ENCODE measurements around the gene USP26. TPM values are rescaled to one million over a fixed set of nuclear protein-coding genes. Genes with fewer than 3 reads are reported as not detected.
"Not testable (repeated sequence)": the region's sequence is repeated elsewhere in the genome, so short reads cannot be mapped to it uniquely, and the experiment has no call there.

USP26 gene
- total and polyA plus RNA-seq, 2 of the 13 experiments (the other 11 are each of a cell fraction or from before 2014, with no cell fraction given): not detected

DNA sequence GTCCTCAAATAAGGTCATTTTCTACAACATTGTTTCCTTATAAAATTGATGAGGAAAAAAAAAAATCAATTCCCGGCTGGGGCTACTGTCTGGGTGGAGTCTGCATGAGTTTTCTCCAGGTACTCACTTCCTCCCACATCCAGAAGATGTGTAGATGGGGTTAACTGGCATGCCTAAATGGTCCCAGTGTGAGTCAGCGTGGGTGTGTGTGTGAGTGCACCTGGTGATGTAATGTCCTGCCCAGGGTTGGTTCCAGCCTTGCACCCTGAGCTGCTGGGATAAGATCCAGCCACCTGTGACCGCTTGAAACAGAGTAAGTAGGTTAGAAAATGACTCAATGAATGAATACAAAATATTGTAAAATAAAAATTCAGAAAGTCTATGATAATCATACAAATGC lies 11.1 kb downstream of the USP26 start:
- H3K4me2 ChIP-seq (ENCODE audit: low read depth, low read length): no peak overlapping the region
- ATAC-seq (no peak), DNase-seq (ENCODE audit: low spot score) (no peak), FAIRE-seq (no peak)
- no peaks in the 10 kb centered on the region for H3K36me3 ChIP-seq (replicated peaks in 1 of 2; ENCODE audit: control insufficient read depth in 1 of 2, insufficient read depth in 2 of 2, low read length in 2 of 2)
- H3K27me3 ChIP-seq (ENCODE audit: control insufficient read depth in 1 of 2, insufficient read depth in 2 of 2, low read length in 2 of 2): no peaks in the 10 kb centered on the region
- H4K20me1 ChIP-seq (ENCODE audit: insufficient read depth, low read length): no peaks in the 10 kb centered on the region
- BruUV-seq (replicated peaks): no TSS peak
- H3K79me2 ChIP-seq (ENCODE audit: insufficient read depth, low read length): no peaks in the 10 kb centered on the region
- H3K4me1 ChIP-seq (ENCODE audit: insufficient read depth, low read length): no peaks in the 10 kb centered on the region
- POLR2A ChIA-PET: no interaction called here
- CTCF ChIA-PET (ENCODE audit: low intra/inter-chr PET ratio, low total read pairs): no interaction called here
- in situ Hi-C loops (cut with HindIII; ENCODE audit: extremely low pct_ligation_motif_present, low pct_unique_long_range_greater_than_20kb): no loop called here
- intact Hi-C loops (cut with micrococcal nuclease; ENCODE audit: unreplicated experiment): no loop called here
- TF ChIP-seq SAFB2 (CRISPR knock-in tag; IDR thresholded peaks at IDR 0.05; ENCODE audit: borderline replicate concordance, low read depth): no peak
- no peak for TF ChIP-seq KMT2B (CRISPR knock-in tag; IDR thresholded peaks at IDR 0.05)
- TF ChIP-seq RXRA (CRISPR knock-in tag; IDR thresholded peaks at IDR 0.05): no peak
- no peak for TF ChIP-seq HDAC6 (IDR thresholded peaks at IDR 0.05; ENCODE audit: low read depth, low read length)
- TF ChIP-seq BHLHE40 (IDR thresholded peaks at IDR 0.05; ENCODE audit: low read length): no peak
- TF ChIP-seq NR2F1 (CRISPR knock-in tag; IDR thresholded peaks at IDR 0.05): no peak
- TF ChIP-seq PAX8 (CRISPR knock-in tag; IDR thresholded peaks at IDR 0.05; ENCODE audit: borderline replicate concordance): no peak
- TF ChIP-seq ZNF101 (CRISPR knock-in tag; IDR thresholded peaks at IDR 0.05; ENCODE audit: borderline replicate concordance, low read depth): no peak
- TF ChIP-seq, protein P1, sequence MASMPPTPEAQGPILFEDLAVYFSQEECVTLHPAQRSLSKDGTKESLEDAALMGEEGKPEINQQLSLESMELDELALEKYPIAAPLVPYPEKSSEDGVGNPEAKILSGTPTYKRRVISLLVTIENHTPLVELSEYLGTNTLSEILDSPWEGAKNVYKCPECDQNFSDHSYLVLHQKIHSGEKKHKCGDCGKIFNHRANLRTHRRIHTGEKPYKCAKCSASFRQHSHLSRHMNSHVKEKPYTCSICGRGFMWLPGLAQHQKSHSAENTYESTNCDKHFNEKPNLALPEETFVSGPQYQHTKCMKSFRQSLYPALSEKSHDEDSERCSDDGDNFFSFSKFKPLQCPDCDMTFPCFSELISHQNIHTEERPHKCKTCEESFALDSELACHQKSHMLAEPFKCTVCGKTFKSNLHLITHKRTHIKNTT (CRISPR knock-in tag; IDR thresholded peaks at IDR 0.05): no peak
- no peak for TF ChIP-seq ZEB1 (IDR thresholded peaks at IDR 0.05; ENCODE audit: insufficient replicate concordance, low read depth)
- TF ChIP-seq ZNF121 (CRISPR knock-in tag; IDR thresholded peaks at IDR 0.05): no peak
- 3% methylated on average over 3 of the region's 3 CpGs for WGBS (ENCODE audit: low lambda C conversion rate)
- no peak overlapping the region for H3K9ac ChIP-seq (ENCODE audit: insufficient read depth, low read depth, low read length)
- no peaks in the 10 kb centered on the region for H3K9me3 ChIP-seq (ENCODE audit: low read length)
- H3K4me3 ChIP-seq (replicated peaks in 1 of 3; ENCODE audit: insufficient read depth in 1 of 3, low read depth in 2 of 3, low read length in 3 of 3): no peak overlapping the region
- no peak overlapping the region for H2AFZ ChIP-seq (ENCODE audit: low read length)
- no peak overlapping the region for H3K27ac ChIP-seq (ENCODE audit: extremely low read length, insufficient read depth, low read length)

DNA sequence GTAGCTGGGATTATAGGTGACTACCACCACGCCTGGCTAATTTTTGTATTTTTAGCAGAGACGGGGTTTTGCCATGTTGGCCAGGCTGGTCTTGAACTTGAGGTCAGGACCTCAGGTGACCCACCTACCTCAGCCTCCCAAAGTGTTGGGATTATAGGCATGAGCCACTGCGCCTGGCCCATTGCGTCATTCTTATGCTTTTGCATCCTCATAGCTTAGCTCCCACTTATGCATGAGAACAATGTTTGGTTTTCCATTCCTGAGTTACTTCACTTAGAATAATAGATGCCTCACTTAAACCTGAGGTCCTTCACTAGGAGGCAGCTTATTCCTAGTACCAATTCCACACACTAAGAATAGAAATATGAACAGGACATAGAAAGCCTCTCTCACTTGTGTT lies 11.9 kb downstream of the USP26 start:
- H3K9ac ChIP-seq (ENCODE audit: insufficient read depth, low read depth, low read length); BruUV-seq (replicated peaks); H3K36me3 ChIP-seq (replicated peaks in 1 of 2; ENCODE audit: control insufficient read depth in 1 of 2, insufficient read depth in 2 of 2, low read length in 2 of 2); H4K20me1 ChIP-seq (ENCODE audit: insufficient read depth, low read length); H3K9me3 ChIP-seq (ENCODE audit: low read length); DNase-seq (ENCODE audit: low spot score); H3K79me2 ChIP-seq (ENCODE audit: insufficient read depth, low read length); H3K4me1 ChIP-seq (ENCODE audit: insufficient read depth, low read length); ATAC-seq; CTCF ChIA-PET (ENCODE audit: low intra/inter-chr PET ratio, low total read pairs); H2AFZ ChIP-seq (ENCODE audit: low read length); H3K4me2 ChIP-seq (ENCODE audit: low read depth, low read length); H3K27me3 ChIP-seq (ENCODE audit: control insufficient read depth in 1 of 2, insufficient read depth in 2 of 2, low read length in 2 of 2); POLR2A ChIA-PET; in situ Hi-C loops (cut with HindIII; ENCODE audit: extremely low pct_ligation_motif_present, low pct_unique_long_range_greater_than_20kb); H3K4me3 ChIP-seq (replicated peaks in 1 of 3; ENCODE audit: insufficient read depth in 1 of 3, low read depth in 2 of 3, low read length in 3 of 3); FAIRE-seq; H3K27ac ChIP-seq (ENCODE audit: extremely low read length, insufficient read depth, low read length); intact Hi-C loops (cut with micrococcal nuclease; ENCODE audit: unreplicated experiment): not testable (repeated sequence)
- WGBS (ENCODE audit: low lambda C conversion rate): 38% methylated on average over 1 of the region's 4 CpGs
